ENCODE data around the gene ZNF652. TPM values are rescaled to one million over a fixed set of nuclear protein-coding genes. Genes with fewer than 3 reads are reported as not detected.

The ZNF652 gene
- polyA plus RNA-seq, 1 donor (not counting 4 experiments of a cell fraction or from before 2014, with no cell fraction given): 8.9 TPM

DNA sequence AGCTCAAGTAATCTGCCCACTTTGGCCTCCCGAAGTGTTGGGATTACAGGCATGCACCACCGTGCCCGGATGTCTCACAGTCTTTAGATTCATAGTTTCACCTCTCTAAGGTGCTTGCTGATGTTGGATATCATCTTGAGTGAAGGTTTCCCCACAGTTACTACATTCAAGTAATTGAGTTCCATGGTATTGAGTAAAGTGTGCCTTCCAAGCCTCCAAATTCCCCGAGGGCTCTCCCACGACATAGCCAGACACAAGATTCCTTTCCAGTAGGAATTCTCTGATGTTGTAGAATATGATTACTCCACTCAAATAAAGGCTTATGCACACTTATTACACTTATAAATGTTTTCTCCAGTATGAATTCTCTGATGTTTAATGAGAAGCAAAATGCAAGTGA, 16.3 kb upstream of the ZNF652 start:
- dilution Hi-C loops (cut with MboI; ENCODE audit: extremely low pct_ligation_motif_present, low sequenced_read_pairs): no loop called here
- H3K9ac ChIP-seq (ENCODE audit: control insufficient read depth, extremely low read depth, insufficient read depth, low read length): no peak overlapping the region
- no peaks in the 10 kb centered on the region for H3K36me3 ChIP-seq (ENCODE audit: control insufficient read depth in 2 of 2, extremely low read depth in 1 of 2, insufficient read depth in 2 of 2, low read length in 2 of 2)
- H4K20me1 ChIP-seq (ENCODE audit: control insufficient read depth, extremely low read depth, insufficient read depth, low read length): no peaks in the 10 kb centered on the region
- H3K9me1 ChIP-seq (ENCODE audit: control insufficient read depth, extremely low read depth, insufficient read depth, low read length): no peaks in the 10 kb centered on the region
- DNase-seq (ENCODE audit: low read depth, low spot score) (no peak), FAIRE-seq (no peak)
- H2AFZ ChIP-seq (ENCODE audit: control insufficient read depth, low read length): no peak overlapping the region
- no peak overlapping the region for H3K4me3 ChIP-seq (ENCODE audit: control insufficient read depth in 2 of 3, extremely low read depth in 1 of 3, insufficient read depth in 2 of 3, low read depth in 1 of 3, low read length in 3 of 3)
- no peak overlapping the region for H3K4me2 ChIP-seq (ENCODE audit: control insufficient read depth, extremely low read depth, insufficient read depth, low read depth, low read length)
- H3K9me3 ChIP-seq (ENCODE audit: control insufficient read depth, low read depth, low read length): no peaks in the 10 kb centered on the region
- H3K4me1 ChIP-seq (ENCODE audit: control insufficient read depth, extremely low read depth, insufficient read depth, low read length): peaks cover 9% of the 10 kb centered on the region
- H3K79me2 ChIP-seq (ENCODE audit: control insufficient read depth, insufficient read depth, low read length): no peaks in the 10 kb centered on the region
- TF ChIP-seq, protein P1, sequence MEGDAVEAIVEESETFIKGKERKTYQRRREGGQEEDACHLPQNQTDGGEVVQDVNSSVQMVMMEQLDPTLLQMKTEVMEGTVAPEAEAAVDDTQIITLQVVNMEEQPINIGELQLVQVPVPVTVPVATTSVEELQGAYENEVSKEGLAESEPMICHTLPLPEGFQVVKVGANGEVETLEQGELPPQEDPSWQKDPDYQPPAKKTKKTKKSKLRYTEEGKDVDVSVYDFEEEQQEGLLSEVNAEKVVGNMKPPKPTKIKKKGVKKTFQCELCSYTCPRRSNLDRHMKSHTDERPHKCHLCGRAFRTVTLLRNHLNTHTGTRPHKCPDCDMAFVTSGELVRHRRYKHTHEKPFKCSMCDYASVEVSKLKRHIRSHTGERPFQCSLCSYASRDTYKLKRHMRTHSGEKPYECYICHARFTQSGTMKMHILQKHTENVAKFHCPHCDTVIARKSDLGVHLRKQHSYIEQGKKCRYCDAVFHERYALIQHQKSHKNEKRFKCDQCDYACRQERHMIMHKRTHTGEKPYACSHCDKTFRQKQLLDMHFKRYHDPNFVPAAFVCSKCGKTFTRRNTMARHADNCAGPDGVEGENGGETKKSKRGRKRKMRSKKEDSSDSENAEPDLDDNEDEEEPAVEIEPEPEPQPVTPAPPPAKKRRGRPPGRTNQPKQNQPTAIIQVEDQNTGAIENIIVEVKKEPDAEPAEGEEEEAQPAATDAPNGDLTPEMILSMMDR (optimal IDR thresholded peaks at IDR 0.05 in 1 of 3, IDR thresholded peaks at IDR 0.05 in 1 of 3, conservative IDR thresholded peaks at IDR 0.05 in 1 of 3; ENCODE audit: extremely low read depth in 1 of 3, insufficient read depth in 2 of 3, low read length in 3 of 3): no peak
- TF ChIP-seq EZH2 (IDR thresholded peaks at IDR 0.05; ENCODE audit: low read length): no peak
- peaks cover 14% of the 10 kb centered on the region for H3K27me3 ChIP-seq (ENCODE audit: control insufficient read depth, extremely low read depth, insufficient read depth, low read length)
- no peak overlapping the region for H3K27ac ChIP-seq (ENCODE audit: control insufficient read depth, insufficient read depth, low read length)

DNA sequence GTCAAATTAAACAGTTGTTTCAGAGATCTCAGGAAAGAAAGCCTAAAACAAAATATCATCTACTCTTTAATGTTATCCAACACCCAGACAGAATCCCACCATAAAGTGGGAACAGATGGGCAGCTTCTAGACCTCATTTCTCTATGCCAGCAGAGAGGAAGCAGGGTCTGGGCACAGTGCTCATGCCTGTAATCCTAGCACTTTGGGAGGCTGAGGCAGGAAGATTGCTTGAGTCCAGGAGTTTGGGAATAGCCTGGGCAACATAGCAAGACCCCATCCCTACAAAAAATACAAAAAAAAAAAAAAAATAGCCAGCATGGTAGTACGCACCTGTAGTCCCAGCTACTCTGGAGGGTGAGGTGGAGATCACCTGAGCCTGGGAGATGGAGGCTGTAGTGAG, 13.5 kb upstream of the ZNF652 start:
- H3K9ac ChIP-seq (ENCODE audit: control insufficient read depth, extremely low read depth, insufficient read depth, low read length): no peak overlapping the region
- no peaks in the 10 kb centered on the region for H3K79me2 ChIP-seq (ENCODE audit: control insufficient read depth, insufficient read depth, low read length)
- DNase-seq (ENCODE audit: low read depth, low spot score) (no peak), FAIRE-seq (no peak)
- H3K27ac ChIP-seq (ENCODE audit: control insufficient read depth, insufficient read depth, low read length): no peak overlapping the region
- dilution Hi-C loops (cut with MboI; ENCODE audit: extremely low pct_ligation_motif_present, low sequenced_read_pairs): no loop called here
- no peaks in the 10 kb centered on the region for H3K9me3 ChIP-seq (ENCODE audit: control insufficient read depth, low read depth, low read length)
- H3K36me3 ChIP-seq (ENCODE audit: control insufficient read depth in 2 of 2, extremely low read depth in 1 of 2, insufficient read depth in 2 of 2, low read length in 2 of 2): no peaks in the 10 kb centered on the region
- no peaks in the 10 kb centered on the region for H3K9me1 ChIP-seq (ENCODE audit: control insufficient read depth, extremely low read depth, insufficient read depth, low read length)
- H3K27me3 ChIP-seq (ENCODE audit: control insufficient read depth, extremely low read depth, insufficient read depth, low read length): no peaks in the 10 kb centered on the region
- no peak overlapping the region for H2AFZ ChIP-seq (ENCODE audit: control insufficient read depth, low read length)
- no peak overlapping the region for H3K4me2 ChIP-seq (ENCODE audit: control insufficient read depth, extremely low read depth, insufficient read depth, low read depth, low read length)
- H3K4me3 ChIP-seq (ENCODE audit: control insufficient read depth in 2 of 3, extremely low read depth in 1 of 3, insufficient read depth in 2 of 3, low read depth in 1 of 3, low read length in 3 of 3): no peak overlapping the region
- TF ChIP-seq EZH2 (IDR thresholded peaks at IDR 0.05; ENCODE audit: low read length): no peak
- TF ChIP-seq, protein P1 (optimal IDR thresholded peaks at IDR 0.05 in 1 of 3, IDR thresholded peaks at IDR 0.05 in 1 of 3, conservative IDR thresholded peaks at IDR 0.05 in 1 of 3; ENCODE audit: extremely low read depth in 1 of 3, insufficient read depth in 2 of 3, low read length in 3 of 3): no peak
- H3K4me1 ChIP-seq (ENCODE audit: control insufficient read depth, extremely low read depth, insufficient read depth, low read length): no peaks in the 10 kb centered on the region
- H4K20me1 ChIP-seq (ENCODE audit: control insufficient read depth, extremely low read depth, insufficient read depth, low read length): no peaks in the 10 kb centered on the region
